ENCODE measurements around the gene CYP26B1.

DNA sequence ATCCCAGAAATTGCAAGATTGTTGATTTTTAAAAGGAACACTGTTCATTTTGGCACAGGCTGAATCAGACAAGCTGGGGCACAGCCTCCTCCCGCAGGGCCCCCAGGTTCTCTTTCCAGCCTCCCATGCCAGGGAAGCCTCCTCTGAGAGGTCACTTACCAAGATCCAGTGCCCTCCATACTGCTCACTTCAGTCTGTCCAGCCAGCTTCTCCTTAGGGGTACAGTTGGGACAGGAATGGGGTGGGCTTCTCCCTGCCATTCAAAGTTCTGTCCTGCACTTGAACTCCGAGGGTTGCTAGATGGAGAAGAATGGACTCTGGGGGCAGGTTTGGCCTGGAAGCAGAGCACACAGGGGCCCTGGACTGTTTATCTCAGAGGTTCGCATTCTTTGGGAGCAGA lies 7.5 kb upstream of the CYP26B1 start:
- TF ChIP-seq, protein P1, sequence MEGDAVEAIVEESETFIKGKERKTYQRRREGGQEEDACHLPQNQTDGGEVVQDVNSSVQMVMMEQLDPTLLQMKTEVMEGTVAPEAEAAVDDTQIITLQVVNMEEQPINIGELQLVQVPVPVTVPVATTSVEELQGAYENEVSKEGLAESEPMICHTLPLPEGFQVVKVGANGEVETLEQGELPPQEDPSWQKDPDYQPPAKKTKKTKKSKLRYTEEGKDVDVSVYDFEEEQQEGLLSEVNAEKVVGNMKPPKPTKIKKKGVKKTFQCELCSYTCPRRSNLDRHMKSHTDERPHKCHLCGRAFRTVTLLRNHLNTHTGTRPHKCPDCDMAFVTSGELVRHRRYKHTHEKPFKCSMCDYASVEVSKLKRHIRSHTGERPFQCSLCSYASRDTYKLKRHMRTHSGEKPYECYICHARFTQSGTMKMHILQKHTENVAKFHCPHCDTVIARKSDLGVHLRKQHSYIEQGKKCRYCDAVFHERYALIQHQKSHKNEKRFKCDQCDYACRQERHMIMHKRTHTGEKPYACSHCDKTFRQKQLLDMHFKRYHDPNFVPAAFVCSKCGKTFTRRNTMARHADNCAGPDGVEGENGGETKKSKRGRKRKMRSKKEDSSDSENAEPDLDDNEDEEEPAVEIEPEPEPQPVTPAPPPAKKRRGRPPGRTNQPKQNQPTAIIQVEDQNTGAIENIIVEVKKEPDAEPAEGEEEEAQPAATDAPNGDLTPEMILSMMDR (IDR thresholded peaks at IDR 0.05): no peak
- TF ChIP-seq POLR2A (IDR thresholded peaks at IDR 0.05): no peak

Data from testis (tissue), 2 donors.